LNCaP clone FGC (cell line): Measurements from ENCODE around the gene CNGA3.

ENCODE experiments used
- DNase-seq: peaks from one replicate; pipeline ENCODE4 v3.0.0-alpha.2; 2011; ENCODE audit warnings: low read depth
- H3K4me3 ChIP-seq: 2 replicates; pipeline ENCODE4 v1.5.1; 2011; ENCODE audit warnings: mild to moderate bottlenecking, low read depth, low read length, control low read depth
- TF ChIP-seq, protein P1 (sequence below): IDR thresholded peaks from 2 replicates; pipeline ENCODE4 v1.5.1; 2012; ENCODE audit warnings: mild to moderate bottlenecking; ENCODE audit not compliant: control insufficient read depth, insufficient read depth; ENCODE audit errors: extremely low read depth

CNGA3 gene

DNA sequence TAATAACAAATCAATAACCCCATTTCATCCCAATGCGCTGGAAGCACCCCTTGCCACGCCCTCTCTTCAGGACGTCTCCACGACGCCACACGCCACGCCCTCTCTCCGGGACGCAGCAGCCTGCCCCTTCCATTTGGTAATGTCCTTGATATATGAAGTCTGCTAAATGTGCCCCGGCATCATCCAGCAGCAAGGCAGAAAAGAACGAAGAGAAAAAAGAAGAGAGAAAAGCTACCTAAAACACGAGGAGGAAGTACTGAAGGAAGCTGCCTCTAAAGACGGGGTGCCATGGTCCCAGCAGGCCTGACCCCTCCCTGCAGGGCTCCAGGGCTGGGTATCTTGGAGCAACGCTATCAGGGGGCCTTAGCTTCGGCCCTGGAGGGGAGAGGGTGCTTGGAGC is 41.8 kb downstream of the CNGA3 start:
- DNase-seq, result no peak
- no peak overlapping the region for H3K4me3 ChIP-seq
- TF ChIP-seq, protein P1, sequence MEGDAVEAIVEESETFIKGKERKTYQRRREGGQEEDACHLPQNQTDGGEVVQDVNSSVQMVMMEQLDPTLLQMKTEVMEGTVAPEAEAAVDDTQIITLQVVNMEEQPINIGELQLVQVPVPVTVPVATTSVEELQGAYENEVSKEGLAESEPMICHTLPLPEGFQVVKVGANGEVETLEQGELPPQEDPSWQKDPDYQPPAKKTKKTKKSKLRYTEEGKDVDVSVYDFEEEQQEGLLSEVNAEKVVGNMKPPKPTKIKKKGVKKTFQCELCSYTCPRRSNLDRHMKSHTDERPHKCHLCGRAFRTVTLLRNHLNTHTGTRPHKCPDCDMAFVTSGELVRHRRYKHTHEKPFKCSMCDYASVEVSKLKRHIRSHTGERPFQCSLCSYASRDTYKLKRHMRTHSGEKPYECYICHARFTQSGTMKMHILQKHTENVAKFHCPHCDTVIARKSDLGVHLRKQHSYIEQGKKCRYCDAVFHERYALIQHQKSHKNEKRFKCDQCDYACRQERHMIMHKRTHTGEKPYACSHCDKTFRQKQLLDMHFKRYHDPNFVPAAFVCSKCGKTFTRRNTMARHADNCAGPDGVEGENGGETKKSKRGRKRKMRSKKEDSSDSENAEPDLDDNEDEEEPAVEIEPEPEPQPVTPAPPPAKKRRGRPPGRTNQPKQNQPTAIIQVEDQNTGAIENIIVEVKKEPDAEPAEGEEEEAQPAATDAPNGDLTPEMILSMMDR, result no peak

DNA sequence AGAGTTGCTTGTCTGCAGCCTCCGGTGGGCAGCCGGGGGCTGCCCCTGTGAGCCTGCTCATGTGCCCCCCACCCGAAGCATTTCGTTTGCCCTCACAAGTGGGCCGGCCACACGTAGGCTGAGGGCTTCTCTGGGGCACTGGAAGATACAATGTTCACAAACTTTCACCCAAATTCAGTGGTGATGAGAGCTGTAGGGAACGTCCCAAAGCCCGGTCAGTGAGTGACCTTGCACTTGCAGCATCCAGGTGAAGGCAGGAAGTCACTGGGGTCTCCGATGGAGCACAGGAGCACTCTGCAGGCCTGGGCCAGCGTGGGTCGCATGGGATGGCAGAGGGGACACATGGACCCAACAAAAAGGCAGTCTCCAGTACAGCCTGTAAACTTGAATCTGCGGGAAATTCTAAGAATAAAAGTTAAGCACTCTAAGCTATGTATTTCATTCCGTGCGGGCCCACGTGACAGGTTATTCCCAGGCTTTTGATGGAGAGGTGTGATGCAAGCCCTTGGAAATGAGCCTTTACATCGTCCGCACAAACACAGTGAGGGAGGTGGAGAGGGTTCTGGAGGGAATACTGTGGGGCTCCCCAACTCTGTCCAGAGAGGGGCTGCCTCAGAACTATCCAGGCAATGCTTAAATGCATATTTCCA is 42.5 kb downstream of the CNGA3 start:
- H3K4me3 ChIP-seq, result no peak overlapping the region
- DNase-seq, result no peak
- TF ChIP-seq, protein P1, result no peak

DNA sequence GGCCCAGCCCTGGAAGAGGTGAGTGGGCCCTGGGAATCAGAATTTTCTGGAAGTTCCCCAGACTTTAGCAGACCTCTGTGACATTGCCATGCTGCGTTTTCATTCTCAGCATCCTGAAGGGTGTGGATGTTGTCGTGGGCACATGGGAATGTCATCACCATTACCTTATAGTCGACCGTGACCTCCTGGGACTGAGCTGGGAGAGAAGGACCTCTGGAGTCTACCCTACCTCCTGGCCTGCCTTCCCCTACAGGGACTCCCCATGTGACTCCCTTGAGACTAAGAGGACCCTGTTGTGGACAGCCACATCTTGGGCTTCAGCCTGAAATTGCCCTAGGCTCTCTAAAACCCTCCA is 43.0 kb downstream of the CNGA3 start:
- no peak for DNase-seq
- no peak overlapping the region for H3K4me3 ChIP-seq
- TF ChIP-seq, protein P1, result no peak

DNA sequence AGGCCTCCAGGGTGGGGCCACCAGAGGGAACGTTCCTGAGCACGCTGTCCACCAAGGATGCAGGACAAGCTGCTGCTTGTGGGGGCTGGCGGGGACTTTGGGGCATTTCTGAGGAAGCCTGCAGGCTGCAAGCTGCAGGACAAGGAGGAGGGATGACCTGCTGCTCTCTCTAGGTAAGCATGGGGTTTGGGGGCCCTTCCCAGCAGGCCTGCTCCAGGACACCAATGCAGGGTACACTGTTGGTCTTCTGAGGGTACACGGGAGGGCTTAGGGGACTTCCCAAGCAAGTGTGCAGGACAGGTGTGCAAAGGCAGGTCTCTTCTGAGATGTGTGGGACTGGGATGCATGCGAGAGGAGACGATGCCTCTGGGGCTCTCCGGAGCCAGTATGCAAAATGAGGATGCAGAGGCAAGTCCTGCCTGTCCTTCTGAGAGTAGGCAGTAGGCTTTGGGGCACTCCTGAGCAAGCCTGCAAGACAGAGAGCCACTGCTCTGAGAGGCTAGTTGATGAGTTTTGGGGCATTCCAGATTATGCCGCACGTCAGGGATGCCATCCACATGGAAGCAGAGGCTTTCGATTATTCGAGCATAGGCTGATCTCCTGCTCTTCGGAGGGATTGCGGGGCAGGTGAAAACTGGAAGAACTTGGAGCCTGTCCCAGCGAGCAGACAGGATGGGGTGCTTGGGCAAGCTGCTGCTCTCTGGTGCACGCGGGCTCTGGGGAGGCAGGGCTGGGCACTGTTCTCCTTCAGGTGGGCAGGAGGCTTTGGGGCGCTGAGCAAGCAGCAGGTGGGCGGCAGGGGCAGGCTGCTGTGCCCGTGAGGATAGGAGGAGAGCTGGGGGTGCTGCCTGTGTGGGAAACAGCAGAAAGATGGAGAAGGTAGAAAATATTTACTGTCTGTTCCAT is 44.6 kb downstream of the CNGA3 start:
- no peak for DNase-seq
- H3K4me3 ChIP-seq, result no peak overlapping the region
- TF ChIP-seq, protein P1, result no peak

DNA sequence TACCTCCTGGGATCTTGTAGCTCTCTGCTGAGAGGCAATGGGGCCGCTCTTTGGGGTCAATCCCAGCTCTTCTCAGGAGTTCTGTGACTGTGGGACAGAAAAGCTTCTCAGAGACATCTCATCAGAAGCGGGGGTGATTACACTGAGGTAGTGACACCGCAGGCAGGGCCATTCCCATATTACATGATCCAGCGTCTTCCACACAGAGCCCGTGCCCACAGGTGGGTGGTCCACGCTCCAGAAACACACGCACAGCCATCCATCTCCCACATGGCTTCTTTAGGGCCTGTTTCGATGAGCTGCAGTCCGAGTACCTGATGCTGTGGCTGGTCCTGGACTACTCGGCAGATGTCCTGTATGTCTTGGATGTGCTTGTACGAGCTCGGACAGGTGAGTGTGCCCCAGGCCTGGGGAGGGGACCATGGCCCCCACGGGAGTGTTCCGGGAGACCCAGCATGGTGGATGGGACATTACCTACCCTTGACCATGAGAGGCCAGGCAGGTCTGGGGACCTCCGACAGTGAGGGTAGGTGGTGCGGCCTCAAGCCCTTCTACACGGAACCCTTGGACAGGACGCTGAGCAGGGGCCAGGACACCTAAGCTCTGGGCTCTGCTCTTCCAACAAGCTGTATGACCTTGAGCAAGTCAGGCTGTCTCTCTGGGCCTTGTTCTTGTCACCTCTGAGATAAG is 45.5 kb downstream of the CNGA3 start:
- no peak overlapping the region for H3K4me3 ChIP-seq
- no peak for DNase-seq
- TF ChIP-seq, protein P1, result no peak

DNA sequence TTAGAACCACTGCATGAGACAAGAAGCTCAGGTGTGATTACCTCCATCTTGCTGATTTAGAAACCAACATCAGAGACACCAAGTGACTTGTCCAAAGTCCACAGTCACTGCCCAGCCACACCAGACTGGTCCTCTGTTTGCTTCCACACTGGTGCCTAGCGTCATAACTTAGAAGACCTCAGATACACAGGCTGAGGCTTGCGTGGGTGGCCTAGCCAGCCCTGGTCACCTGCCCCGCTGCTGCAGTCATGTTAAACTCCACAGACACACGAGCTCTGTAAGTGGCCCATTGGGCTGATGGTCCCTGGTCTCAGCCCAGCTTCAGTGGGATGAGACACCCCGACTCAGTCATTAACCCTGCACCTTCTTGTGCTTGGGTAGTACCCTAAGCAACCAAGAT is 47.1 kb downstream of the CNGA3 start:
- TF ChIP-seq, protein P1, result no peak
- no peak overlapping the region for H3K4me3 ChIP-seq
- no peak for DNase-seq
